Right ventricle myocardium inferior (tissue), 1 donor: ENCODE results near the gene MPLKIP. TPM values are rescaled to one million over a fixed set of nuclear protein-coding genes. Genes with fewer than 3 reads are reported as not detected.
"Not testable (repeated sequence)": the region's sequence is repeated elsewhere in the genome, so short reads cannot be mapped to it uniquely, and the experiment has no call there.

Source experiments
- ATAC-seq: fragments of 200-7000 bp; cut with Tn5 transposase; one replicate; pipeline ENCODE4 v1.9.1; 2020; ENCODE audit warnings: mild to moderate bottlenecking, moderate library complexity
- DNase-seq: peaks from one replicate; pipeline ENCODE4 v3.0.0; 2021; ENCODE audit errors: missing footprints
- intact Hi-C: fragments of 100-400 bp; cut with DNase I; formaldehyde crosslinking; loops from one replicate; pipeline ENCODE4 v1.11.0; 2022
- total RNA-seq: library from RNA; stranded (reverse); fragmentation: NEBNext Ultra II Directional; extraction: Animal tissue kit (Norgen Biotek cat#: 25700); gene quantifications from one replicate; pipeline ENCODE4 v1.2.1, GENCODE V29; 2021
- donor health status: DM: no; HTN: yes; CAD: no; lungs with severe emphysema.

Gene MPLKIP
- total RNA-seq, 1 donor from 2014 or later: 17.8 TPM

DNA sequence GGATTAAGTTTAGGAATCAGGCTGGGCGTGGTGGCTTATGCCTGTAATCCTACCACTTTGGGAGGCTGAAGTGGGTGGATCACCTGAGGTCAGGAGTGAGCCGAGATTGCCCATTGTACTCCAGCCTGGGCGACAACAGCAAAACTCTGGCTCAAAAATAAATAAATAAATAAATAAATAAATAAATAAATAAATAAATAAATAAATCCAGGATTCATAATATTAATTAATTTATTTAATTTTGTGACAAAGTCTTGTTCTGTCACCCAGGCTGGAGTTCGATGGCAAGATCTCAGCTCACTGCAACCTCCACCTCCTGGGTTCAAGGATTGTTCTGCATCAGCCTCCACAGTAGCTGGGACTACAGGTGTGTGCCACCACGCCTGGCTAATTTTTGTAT lies 4.6 kb upstream of the MPLKIP start:
- intact Hi-C loops: loop anchor here (10.0 kb wide), 1 partner anchor 84 kb away; no protein-coding TSS in a partner anchor
- DNase-seq (no peak), ATAC-seq (no peak)

DNA sequence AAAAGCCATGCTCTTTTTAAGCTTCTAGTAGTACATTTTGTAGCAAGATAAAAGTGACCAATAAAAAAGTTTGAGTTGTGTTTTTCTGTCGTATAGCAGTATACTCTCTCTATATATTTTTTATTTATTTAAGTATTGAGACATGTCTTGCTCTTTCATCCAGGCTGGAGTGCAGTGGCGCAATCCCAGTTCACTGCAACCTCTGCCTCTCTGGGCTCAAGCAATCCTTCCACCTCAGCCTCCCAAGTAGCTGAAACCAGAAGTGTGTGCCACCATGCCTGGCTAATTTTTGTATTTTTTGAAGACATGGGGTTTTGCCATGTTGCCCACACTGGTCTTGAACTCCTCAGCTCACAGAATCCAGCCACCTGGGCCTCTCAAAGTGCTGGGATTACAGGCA lies 3.1 kb upstream of the MPLKIP start:
- intact Hi-C loops: loop anchor here (10.0 kb wide), 1 partner anchor 83 kb away; no protein-coding TSS in a partner anchor
- no peak for ATAC-seq
- no peak for DNase-seq

DNA sequence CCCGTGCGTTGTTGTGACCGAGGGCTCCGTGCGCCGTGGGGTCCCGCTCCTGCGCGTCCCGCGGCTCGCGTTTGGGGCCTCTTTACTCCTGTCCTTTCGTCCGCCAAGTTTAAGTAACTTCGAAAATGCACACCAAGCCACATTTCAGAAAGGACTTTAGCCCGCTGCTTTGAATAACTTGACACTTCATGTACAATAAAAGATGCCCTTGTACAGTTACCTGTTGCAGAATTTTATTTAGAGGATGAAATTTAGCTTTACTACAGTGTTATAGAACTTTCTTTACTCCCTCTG lies 842 bp upstream of the MPLKIP start:
- ATAC-seq: peak; percentile 36

DNA sequence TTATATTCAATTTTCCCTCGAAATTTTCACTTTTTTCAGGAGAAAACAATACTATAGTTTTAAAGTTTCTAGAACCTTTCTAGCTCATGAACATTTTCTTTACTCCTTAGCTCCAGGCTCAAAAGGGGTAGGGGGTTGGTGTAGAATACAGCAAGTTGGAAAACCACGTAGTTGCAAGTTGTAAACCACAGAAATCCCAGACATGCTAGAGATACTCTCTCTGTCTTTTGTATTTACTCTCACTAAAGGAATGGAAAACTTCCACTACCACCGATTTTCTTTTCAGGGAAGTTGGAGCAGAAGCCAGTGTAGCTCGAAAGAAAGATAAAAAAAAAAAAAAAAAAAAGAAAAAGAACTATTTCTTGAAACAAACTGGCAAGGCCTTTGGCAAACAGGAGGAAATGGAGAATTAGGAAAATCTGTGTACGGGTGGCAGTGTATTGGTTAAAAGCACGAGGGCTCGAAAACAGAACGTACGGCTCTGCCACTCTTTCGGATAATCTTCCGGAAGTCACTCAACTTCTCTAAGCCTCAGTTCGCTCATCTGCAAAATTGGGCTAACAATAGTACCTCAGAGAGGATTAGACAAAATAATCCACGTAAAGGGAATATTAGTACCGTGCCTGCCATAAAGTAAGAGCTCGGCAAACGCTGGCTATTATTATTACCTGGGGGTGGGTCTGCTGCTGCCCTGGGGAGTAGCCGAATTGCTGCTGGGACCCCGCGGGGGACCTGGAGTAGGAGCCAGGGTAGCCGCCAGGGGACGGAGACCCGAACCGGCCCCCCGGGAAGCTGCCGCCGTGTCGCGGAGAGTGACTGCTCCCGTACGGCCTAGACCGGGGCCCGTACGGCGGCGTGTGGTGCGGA lies 628 bp downstream of the MPLKIP start:
- no peak for DNase-seq
- intact Hi-C loops: loop anchor here (2.0 to 10.0 kb wide), 3 partner anchors 79 to 239 kb away; partner anchors contain the start of gene CDK13
- peak; percentile 78 for ATAC-seq

More for the DNA sequence above, 842 bp upstream of the MPLKIP start:
- DNase-seq: no peak
- intact Hi-C loops: loop anchor here (2.0 to 10.0 kb wide), 2 partner anchors 80 to 240 kb away; no protein-coding TSS in a partner anchor

DNA sequence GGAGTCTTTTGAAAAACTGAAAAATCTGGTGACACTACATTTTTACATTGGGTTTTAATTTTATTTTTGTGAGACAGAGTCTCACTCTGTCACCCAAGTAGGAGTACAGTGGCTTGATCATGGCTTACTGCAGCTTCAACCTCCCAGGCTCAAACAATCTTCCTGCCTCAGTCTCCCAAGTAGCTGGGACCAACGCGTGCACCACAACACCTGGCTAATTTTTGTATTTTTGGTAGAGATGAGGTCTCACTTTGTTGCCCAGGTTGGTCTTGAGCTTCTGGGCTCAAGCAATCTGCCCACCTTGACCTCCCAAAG lies 11.5 kb downstream of the MPLKIP start:
- intact Hi-C loops: loop anchor here (5.0 kb wide), 1 partner anchor 286 kb away; no protein-coding TSS in a partner anchor
- DNase-seq: no peak
- ATAC-seq: no peak

DNA sequence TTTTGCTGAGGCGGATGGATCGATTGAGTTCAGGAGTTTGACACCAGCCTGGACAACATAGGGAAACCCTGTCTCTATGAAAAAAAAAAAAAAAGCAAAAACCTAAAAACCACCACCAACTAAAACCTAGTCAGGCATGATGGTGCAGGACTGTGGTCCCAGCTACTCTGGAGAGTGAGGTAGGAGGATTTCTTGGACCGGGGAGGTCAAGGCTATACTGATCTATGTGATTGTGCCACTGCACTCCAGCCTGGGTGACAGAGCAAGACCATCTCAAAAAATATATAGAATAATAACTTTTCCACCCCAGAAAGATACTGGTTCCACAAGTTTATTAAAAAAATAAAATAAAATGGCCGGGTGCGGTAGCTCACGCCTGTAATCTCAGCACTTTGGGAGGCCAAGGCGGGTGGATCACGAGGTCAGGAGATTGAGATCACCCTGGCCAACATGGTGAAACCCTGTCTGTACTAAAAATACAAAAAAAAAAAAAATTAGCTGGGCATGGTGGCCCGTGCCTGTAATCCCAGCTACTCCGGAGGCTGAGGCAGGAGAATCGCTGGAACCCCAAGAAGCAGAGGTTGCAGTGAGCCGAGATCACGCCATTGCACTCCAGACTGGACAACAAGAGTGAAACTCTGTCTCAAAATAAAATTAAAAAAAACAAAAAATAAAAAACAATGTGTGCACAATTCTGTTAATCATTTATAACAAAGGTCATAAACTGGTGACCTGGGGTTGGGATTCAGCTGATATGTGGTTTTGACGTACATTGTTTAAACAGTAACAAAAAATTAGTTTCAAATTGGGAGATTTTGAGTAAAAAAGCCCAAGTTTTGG lies 12.1 kb downstream of the MPLKIP start:
- not testable (repeated sequence) for ATAC-seq, DNase-seq
- intact Hi-C loops: loop anchor here (5.0 kb wide), 1 partner anchor 285 kb away; no protein-coding TSS in a partner anchor

DNA sequence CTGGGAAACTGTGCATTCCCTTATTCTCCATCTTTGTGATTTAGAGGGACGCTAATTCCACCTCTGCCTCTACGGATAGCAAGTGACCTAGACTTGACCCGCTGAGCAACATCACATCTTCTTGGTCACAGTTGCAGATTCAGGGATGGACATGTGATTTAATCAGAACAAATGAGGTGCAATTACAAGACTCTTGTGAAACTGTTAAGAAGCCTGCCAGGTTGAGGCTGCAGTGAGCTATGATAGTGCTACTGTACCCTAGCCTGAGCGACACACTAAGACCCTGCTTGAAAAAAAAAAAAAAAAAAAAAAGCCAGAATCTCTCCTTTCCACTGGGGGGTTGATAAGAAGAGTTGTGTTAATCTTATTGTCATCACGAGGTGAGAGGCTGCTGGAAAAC lies 14.4 kb downstream of the MPLKIP start:
- intact Hi-C loops: loop anchor here (5.0 kb wide), 1 partner anchor 283 kb away; no protein-coding TSS in a partner anchor

DNA sequence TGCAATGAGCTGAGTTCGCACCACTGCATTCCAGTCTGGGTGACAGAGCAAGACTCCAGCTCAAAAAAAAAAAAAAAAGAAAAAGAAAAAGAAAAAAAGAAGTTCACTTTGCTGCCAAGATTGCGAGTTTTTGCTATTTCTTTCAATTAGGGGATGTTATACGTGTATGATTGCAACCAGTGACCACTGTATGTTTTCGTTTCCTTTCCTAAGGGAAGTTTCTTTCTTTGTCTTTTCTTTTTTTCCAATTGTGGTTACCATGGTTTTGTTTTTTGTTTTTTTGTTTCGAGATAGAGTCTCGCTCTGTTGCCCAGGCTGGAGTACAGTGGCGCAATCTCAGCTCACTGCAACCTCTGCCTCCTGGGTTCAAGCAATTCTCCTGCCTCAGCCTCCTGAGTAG lies 16.2 kb downstream of the MPLKIP start:
- not testable (repeated sequence) for DNase-seq

More for the DNA sequence above, 14.4 kb downstream of the MPLKIP start:
- ATAC-seq: no peak
- no peak for DNase-seq

DNA sequence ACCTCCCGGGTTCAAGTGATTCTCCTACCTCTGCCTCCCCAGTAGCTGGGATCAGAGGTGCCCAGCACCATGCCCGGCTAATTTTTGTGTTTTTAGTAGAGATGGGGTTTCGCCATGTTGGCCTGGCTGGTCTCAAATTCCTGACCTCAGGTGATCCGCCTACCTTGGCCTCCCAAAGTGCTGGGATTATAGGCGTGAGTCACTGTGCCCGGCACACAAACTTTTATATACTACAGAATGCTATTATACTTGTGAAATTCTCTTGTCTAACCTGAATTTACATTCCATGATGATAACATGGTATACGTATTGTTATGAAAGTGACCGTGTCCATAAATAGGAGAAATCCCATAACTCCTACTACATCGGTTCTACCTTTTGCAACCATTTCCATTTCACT lies 17.2 kb downstream of the MPLKIP start:
- DNase-seq, intact Hi-C loops, ATAC-seq: not testable (repeated sequence)

More for the DNA sequence above, 16.2 kb downstream of the MPLKIP start:
- ATAC-seq, intact Hi-C loops: not testable (repeated sequence)

DNA sequence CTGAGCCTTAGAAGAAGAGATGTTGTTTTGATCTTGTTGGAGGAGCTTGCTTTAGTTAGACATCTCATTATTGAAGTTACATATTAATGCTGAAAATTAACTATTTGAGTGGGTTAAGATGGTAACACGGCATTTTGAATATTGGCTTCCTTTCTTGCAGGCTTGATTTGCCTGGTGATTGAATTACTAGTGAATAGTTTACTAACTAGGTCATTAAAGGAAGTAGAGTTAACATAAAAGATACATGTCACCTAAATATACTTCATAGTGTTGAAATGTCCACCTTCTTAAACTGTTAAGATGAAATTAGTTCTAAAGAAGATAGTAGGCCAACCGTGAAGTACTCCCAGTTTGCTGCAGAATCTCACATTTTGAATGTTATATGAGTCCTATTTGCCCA lies 18.5 kb downstream of the MPLKIP start:
- DNase-seq (no peak), ATAC-seq (no peak)
- intact Hi-C loops: no loop called here

DNA sequence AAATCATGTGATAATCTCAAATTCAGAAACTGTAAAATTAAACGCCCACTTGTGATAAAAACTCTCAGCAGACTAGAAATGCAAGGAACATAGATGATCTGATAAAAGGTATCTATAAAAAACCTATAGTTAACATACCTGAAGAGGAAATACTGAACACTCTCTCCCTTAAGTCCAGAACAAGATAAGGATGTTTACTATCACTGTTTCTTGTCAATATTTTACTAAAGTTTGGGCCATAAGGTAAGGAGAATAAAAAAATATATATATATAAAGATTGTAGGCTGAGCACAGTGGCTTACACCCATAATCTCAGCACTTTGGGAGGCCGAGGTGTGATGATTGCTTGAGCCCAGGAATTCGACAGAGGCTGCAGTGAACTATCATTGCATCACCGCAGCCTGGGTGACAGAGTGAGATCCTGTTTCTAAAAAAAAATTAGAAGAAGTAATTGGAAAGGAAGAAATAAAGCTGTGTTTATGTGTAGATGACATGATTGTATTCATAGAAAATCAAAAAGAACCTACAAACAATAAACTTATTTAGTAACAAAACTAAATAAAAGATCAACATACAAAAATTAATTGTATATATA lies 28.4 kb downstream of the MPLKIP start:
- DNase-seq: no peak
- ATAC-seq: no peak
- intact Hi-C loops: no loop called here

DNA sequence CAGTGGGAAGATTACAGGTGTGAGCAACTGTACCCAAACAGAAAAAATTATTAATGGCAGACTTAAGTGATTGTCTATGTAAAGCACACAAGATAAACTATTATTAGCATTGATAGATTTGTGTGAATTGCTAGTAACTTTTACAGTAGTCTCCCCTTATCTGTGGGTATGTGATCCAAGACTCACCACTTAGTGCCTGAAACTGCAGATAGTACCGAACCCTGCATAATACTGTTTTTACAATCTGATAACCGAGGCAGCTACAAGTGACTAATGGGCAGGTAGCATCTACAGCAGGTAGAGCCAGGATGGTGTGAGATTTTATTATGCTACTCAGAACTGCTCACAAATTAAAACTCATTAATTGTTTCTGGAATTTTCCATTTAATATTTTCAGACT lies 31.5 kb downstream of the MPLKIP start:
- intact Hi-C loops: no loop called here
- no peak for DNase-seq
- ATAC-seq: no peak

DNA sequence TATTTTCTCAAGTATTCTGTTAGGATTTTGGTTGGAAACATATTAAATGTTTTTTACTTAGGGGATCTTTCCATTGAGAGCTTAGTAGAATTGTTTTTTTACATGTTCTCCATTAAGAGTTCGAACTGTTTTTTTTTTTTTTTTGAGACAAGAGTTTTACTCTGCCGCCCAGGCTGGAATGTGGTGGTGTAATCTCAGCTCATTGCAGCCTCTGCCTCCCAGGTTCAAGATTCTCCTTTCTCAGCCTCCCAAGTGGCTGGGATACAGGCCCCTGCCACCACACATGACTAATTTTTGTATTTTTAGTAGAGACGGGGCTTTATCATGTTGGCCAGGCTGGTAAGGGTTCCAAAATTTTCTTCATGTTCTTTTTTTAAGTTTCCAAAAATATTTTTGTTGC lies 33.2 kb downstream of the MPLKIP start:
- no peak for ATAC-seq
- intact Hi-C loops: no loop called here
- no peak for DNase-seq

DNA sequence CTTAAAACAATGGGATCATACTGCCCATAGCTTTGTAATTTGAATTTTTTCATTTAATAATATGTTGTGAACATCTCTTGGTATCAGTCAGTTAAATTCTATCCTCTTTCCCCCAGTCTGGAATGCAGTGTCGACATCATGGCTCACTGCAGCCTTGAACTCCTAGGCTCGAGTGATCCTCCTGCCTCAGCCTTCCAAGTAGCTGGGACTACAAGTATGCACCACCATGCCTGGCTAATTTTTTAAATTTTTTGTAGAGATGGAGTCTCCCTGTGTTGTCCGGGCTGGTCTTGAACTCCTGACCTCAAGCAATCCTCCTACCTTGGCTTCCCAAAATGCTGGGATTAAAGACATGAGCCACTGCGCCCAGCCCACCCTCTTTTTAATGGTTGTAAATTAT lies 34.6 kb downstream of the MPLKIP start:
- no peak for DNase-seq
- intact Hi-C loops: no loop called here
- no peak for ATAC-seq

DNA sequence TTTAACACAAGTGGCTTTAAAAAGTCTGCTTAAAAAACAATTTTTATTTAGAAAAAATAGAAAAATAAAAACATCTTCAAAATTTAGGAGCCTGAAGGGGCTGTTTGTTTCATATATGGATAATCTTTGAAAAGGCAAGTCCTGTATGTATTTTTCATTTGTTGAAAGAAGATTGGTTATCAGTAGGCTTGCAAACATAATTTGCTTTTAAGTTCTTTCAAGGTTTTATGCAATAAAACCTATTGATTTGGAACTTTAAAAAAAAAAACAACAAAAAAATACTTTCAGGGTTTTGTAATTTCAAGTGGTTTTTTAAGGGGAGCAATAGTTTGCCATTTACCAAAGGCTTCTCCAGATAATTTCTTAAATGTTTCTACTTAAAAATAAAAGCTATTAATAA lies 35.6 kb downstream of the MPLKIP start:
- DNase-seq: no peak
- no peak for ATAC-seq
- intact Hi-C loops: no loop called here

DNA sequence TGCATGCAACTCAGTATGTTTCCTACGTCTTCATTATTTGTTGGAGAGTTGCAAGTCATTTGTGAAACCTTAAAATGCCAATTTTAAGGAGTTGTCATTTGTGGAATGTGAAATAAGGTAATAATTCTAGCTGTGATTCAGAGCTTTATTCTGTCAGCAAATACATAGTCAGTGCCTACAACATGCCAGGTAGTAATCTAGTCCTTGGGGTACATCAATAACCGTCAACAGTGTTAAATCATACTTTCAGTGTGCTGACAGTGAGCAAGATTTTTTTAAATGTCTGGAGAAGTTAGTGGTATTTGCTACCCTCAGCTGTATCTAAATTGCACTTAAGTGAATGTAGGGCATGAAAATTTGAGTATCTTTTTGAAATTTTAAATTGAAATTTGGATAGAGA lies 36.7 kb downstream of the MPLKIP start:
- ATAC-seq (no peak), DNase-seq (no peak)
- intact Hi-C loops: no loop called here

DNA sequence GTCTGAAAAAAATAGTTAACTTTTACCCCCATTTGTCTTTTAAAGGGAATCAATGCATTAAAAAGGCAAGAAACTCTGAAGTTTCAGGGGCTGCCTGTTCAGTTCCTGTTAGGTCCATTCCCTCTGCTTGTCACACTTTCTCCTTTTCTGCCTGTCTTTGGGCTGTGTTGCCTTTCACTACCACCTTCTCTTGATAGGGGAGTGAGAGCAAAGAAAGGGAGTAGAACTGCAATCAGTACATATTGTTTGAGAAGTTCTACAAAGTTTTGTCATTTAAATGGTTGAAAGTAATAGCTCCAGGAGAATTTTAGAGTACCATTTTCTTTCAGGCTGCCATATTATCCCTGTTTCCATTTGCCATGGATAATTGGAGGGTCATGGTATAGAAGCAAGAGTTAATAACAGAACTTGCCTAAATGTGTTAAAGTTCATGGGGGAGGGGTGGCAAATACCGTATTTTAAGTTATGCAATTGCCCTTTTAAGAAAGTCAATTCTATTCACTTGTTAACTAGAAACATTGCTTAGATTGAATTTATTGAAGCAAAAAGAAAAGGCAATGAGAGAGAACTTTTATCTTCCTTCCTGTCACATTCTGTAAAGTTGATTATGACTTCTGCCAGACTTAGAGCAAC lies 38.6 kb downstream of the MPLKIP start:
- DNase-seq: no peak
- intact Hi-C loops: no loop called here
- no peak for ATAC-seq

DNA sequence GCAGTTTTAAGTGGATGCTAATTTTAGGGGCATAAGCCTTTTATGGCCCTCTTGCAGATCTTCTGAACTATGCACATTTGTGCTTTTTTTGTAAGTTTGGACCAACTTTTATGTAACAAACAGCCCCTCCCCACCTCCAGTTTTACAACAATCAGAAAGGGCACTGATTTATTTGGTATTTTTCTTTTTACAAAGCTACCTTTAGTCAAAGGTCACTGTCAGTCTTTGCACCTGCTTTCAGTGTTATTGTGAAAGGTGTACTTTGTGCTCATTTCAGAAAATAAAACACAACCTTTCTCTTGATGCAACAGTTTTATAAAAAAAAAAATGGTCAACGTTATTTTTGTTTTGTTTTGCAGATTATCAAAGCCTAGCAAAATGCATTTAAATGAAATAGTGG lies 39.2 kb downstream of the MPLKIP start:
- ATAC-seq: no peak

More for the DNA sequence above, 39.2 kb downstream of the MPLKIP start:
- no peak for DNase-seq
- intact Hi-C loops: no loop called here
